IMR-90 (cell line): ENCODE results near the gene ALOX5AP. TPM values are rescaled to one million over a fixed set of nuclear protein-coding genes. Genes with fewer than 3 reads are reported as not detected.

Source experiments
- ATAC-seq: fragments of 200-7000 bp; cut with Tn5 transposase; 2 replicates; pipeline ENCODE4 v1.9.1; 2020; ENCODE audit warnings: low read depth, mild to moderate bottlenecking, moderate library complexity
- BruUV-seq: library from RNA; stranded (reverse); fragments of 400-500 nt; replicated peaks from 2 replicates; lab custom pipeline; 2021; lab: Mats Ljungman, UMichigan
- CTCF ChIA-PET: fragments of 300-600 bp; formaldehyde crosslinking; extraction: SDS; loops from one replicate; lab custom pipeline; 2021; ENCODE audit warnings: antibody characterized with exemption; lab: Yijun Ruan, JAX
- POLR2A ChIA-PET: fragments of 300-600 bp; sonication (Branson Sonifier 250); formaldehyde crosslinking; loops from one replicate; lab custom pipeline; 2022; ENCODE audit warnings: antibody characterized with exemption; ENCODE audit not compliant: unreplicated experiment; lab: Charles Lee
- DNase-seq: peaks from one replicate; pipeline ENCODE4 v3.0.0; 2013
- H2AFZ ChIP-seq: replicated peaks from 2 replicates; pipeline ENCODE3; 2013; ENCODE audit warnings: low read length, mild to moderate bottlenecking; ENCODE audit not compliant: poor library complexity
- H2AK5ac ChIP-seq: 2 replicates; pipeline ENCODE4 v1.6.1; 2013; ENCODE audit warnings: low read depth, low read length, inconsistent platforms
- H2AK9ac ChIP-seq: replicated peaks from 2 replicates; pipeline ENCODE3; 2013; ENCODE audit warnings: mild to moderate bottlenecking, low read depth, low read length, moderate library complexity; ENCODE audit not compliant: poor library complexity
- H2BK120ac ChIP-seq: 2 replicates; pipeline ENCODE4 v1.6.1; 2013; ENCODE audit warnings: low read depth, low read length, inconsistent platforms
- H2BK15ac ChIP-seq: 3 replicates; pipeline ENCODE4 v1.6.1; 2013; ENCODE audit warnings: low read depth, low read length, inconsistent platforms
- H2BK20ac ChIP-seq: 2 replicates; pipeline ENCODE4 v1.6.1; 2013; ENCODE audit warnings: low read depth, mild to moderate bottlenecking, inconsistent platforms, low read length, moderate library complexity
- H2BK5ac ChIP-seq: 2 replicates; pipeline ENCODE4 v1.6.1; 2013; ENCODE audit warnings: mild to moderate bottlenecking, low read depth, low read length, inconsistent platforms; ENCODE audit not compliant: poor library complexity, severe bottlenecking
- H3K14ac ChIP-seq: replicated peaks from 2 replicates; pipeline ENCODE4 v1.6.1; 2013; ENCODE audit warnings: low read depth, low read length, inconsistent platforms
- H3K18ac ChIP-seq: 2 replicates; pipeline ENCODE4 v1.6.1; 2013; ENCODE audit warnings: low read depth, low read length, control low read depth
- H3K23ac ChIP-seq: 2 replicates; pipeline ENCODE4 v1.6.1; 2013; ENCODE audit warnings: low read depth, low read length, inconsistent platforms
- H3K27ac ChIP-seq: 2 replicates; pipeline ENCODE4 v1.5.1; 2013; ENCODE audit warnings: mild to moderate bottlenecking, control low read depth, low read length; ENCODE audit not compliant: insufficient read depth
- H3K27me3 ChIP-seq: 2 replicates; pipeline ENCODE4 v1.6.1; 2013; ENCODE audit warnings: low read length; ENCODE audit not compliant: control insufficient read depth, insufficient read depth
- H3K36me3 ChIP-seq: 2 replicates; pipeline ENCODE4 v1.6.1; 2013; ENCODE audit warnings: low read length, mixed read lengths; ENCODE audit not compliant: control insufficient read depth, insufficient read depth
- H3K4ac ChIP-seq: 2 replicates; pipeline ENCODE4 v1.6.1; 2013; ENCODE audit warnings: low read depth, low read length, inconsistent platforms
- H3K4me1 ChIP-seq: 2 replicates; pipeline ENCODE4 v1.6.1; 2013; ENCODE audit warnings: low read length, mixed read lengths; ENCODE audit not compliant: control insufficient read depth, insufficient read depth
- H3K4me2 ChIP-seq: 2 replicates; pipeline ENCODE4 v1.6.1; 2013; ENCODE audit warnings: low read depth, mild to moderate bottlenecking, control low read depth, low read length, moderate library complexity
- H3K4me3 ChIP-seq: 2 replicates; pipeline ENCODE4 v1.5.1; 2013; ENCODE audit warnings: low read depth, mild to moderate bottlenecking, control low read depth, low read length, moderate library complexity; ENCODE audit not compliant: insufficient read depth
- H3K56ac ChIP-seq: 2 replicates; pipeline ENCODE4 v1.6.1; 2013; ENCODE audit warnings: low read length, inconsistent platforms; ENCODE audit not compliant: insufficient read depth; ENCODE audit errors: extremely low read depth
- H3K79me1 ChIP-seq, 2 experiments: 2 replicates each; pipeline ENCODE4 v1.6.1; 2013; ENCODE audit warnings: low read length in 2 of 2, inconsistent platforms in 1 of 2, low read depth in 1 of 2
- H3K9ac ChIP-seq: 2 replicates; pipeline ENCODE4 v1.6.1; 2013; ENCODE audit warnings: low read depth, low read length, control low read depth
- H3K9me1 ChIP-seq: 2 replicates; pipeline ENCODE4 v1.6.1; 2013; ENCODE audit warnings: low read length, inconsistent platforms; ENCODE audit not compliant: insufficient read depth
- H3K9me3 ChIP-seq: 2 replicates; pipeline ENCODE4 v1.6.1; 2013; ENCODE audit warnings: low read length; ENCODE audit not compliant: control insufficient read depth, insufficient read depth
- H4K20me1 ChIP-seq: 2 replicates; pipeline ENCODE4 v1.6.1; 2013; ENCODE audit warnings: low read length, inconsistent platforms; ENCODE audit not compliant: insufficient read depth
- H4K5ac ChIP-seq: 2 replicates; pipeline ENCODE4 v1.6.1; 2013; ENCODE audit warnings: mild to moderate bottlenecking, low read depth, low read length, control low read depth
- H4K8ac ChIP-seq, 2 experiments: 2 replicates each; pipeline ENCODE4 v1.6.1; 2013; ENCODE audit warnings: low read depth in 2 of 2, low read length in 2 of 2, control low read depth in 1 of 2, inconsistent platforms in 1 of 2
- H4K91ac ChIP-seq: 2 replicates; pipeline ENCODE4 v1.6.1; 2013; ENCODE audit warnings: low read depth, low read length, inconsistent platforms; ENCODE audit not compliant: insufficient read depth
- CEBPB ChIP-seq: IDR thresholded peaks from 2 replicates; pipeline ENCODE4 v1.6.1; 2012; ENCODE audit warnings: low read depth, low read length, improper control_type of control experiment
- CHD1 ChIP-seq: IDR thresholded peaks from 2 replicates; pipeline ENCODE4 v1.6.1; 2012; ENCODE audit warnings: low read depth, low read length, improper control_type of control experiment
- FOS ChIP-seq: fragments of 150-350 bp; IDR thresholded peaks from 2 replicates; pipeline ENCODE4 v1.6.1; 2016; ENCODE audit warnings: low read depth, low read length
- POLR2A ChIP-seq: IDR thresholded peaks from 2 replicates; pipeline ENCODE4 v1.6.1; 2012; ENCODE audit warnings: mild to moderate bottlenecking, low read depth, low read length
- RCOR1 ChIP-seq: IDR thresholded peaks from 2 replicates; pipeline ENCODE4 v1.6.1; 2012; ENCODE audit warnings: mild to moderate bottlenecking, low read length, improper control_type of control experiment; ENCODE audit not compliant: insufficient replicate concordance
- WGBS, 2 experiments: methylation state at CpG; one replicate each; pipeline versions ENCODE4 v1.1.5 to v1.1.7; 2013; ENCODE audit warnings: missing lambda C conversion rate in 2 of 2; ENCODE audit not compliant: insufficient read length in 1 of 2; ENCODE audit errors: extremely low coverage in 2 of 2; 5-methylcytosine and 5-hydroxymethylcytosine counted together
- dilution Hi-C: fragments of 300-500 bp; cut with HindIII; formaldehyde crosslinking; loops from one replicate; pipeline ENCODE4 v1.14.3; 2018; ENCODE audit warnings: low sequenced_read_pairs; ENCODE audit not compliant: unreplicated experiment
- in situ Hi-C: fragments of 300-500 bp; cut with MboI; formaldehyde crosslinking; loops from 3 replicates; pipeline ENCODE4 v1.14.3; 2019; ENCODE audit warnings: low sequenced_read_pairs, inconsistent platforms, mixed read lengths
- intact Hi-C: fragments of 100-400 bp; cut with micrococcal nuclease; formaldehyde crosslinking; loops from 2 replicates; pipeline ENCODE4 v1.10.0; 2022
- polyA plus RNA-seq, 3 experiments: library from polyadenylated mRNA; depleted of rRNA; stranded (reverse); fragments of >200 nt; gene quantifications; 2 replicates each; pipeline ENCODE4 v1.2.3, GENCODE V29; 2012; ENCODE audit warnings: low replicate concordance in 1 of 3
- total RNA-seq: library from RNA; depleted of rRNA; stranded (reverse); fragments of >200 nt; gene quantifications from 2 replicates; pipeline ENCODE4 v1.2.3, GENCODE V29; 2012

ALOX5AP gene
- total and polyA plus RNA-seq, 2 of the 4 experiments (the other 2 are of a cell fraction), result 0.62 TPM; not detected in 1

DNA sequence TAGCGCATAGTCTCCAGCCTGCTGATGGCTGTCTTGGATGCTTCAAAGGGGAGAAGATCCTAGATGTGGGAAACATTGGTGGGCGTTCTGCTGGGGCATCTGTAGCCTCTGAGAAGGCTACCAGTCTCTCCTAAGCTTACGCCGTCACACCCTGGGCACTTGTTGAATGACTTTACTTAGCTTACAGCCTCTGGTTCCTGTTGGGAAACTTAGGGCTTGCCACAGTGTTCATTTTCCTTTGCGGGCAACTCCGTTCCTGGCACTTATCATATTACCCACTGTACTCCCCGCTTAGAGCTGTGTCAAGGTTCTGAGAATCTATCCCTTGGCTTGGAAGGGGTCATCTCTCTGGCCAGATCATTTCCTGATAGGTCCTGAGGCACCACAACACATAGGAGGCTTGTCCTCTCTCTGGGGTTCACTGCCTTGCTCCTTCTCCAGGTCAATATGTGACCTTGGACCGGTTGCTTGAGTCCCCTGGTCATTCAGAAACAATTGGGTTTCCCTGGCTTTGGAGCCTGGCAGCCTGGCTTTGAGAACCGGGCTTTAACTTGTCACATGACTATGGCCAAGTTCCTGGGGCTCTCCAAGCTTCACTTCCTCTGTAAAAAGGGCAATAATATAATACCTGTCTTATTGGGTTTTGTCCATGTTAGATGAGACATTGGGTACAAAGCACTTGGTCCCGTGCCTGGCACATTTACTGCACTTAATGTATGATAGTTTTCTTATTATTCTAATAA, 20.5 kb upstream of the ALOX5AP start:
- no peak overlapping the region for H3K4me2 ChIP-seq
- H3K79me1 ChIP-seq, result no peaks in the 10 kb centered on the region
- H3K56ac ChIP-seq, result no peak overlapping the region
- H2AK9ac ChIP-seq, result no peak overlapping the region
- H3K4ac ChIP-seq, result no peak overlapping the region
- H3K4me3 ChIP-seq, result no peak overlapping the region
- no peak overlapping the region for H2BK5ac ChIP-seq
- no peak overlapping the region for H3K18ac ChIP-seq
- 0 out of 2 replicates have a peak overlapping the region, but pooled peaks have one; percentile 28 for H2BK20ac ChIP-seq
- no peaks in the 10 kb centered on the region; the same call in 1 of the 2 replicates for H4K20me1 ChIP-seq
- H3K27me3 ChIP-seq, result no peaks in the 10 kb centered on the region
- peak overlapping the region; percentile 53; the same call in 1 of the 2 replicates for H2AK5ac ChIP-seq
- POLR2A ChIA-PET, result no interaction called here
- no TSS peak for BruUV-seq
- DNase-seq, result no peak
- ATAC-seq, result no peak
- H3K36me3 ChIP-seq, result no peaks in the 10 kb centered on the region
- no peak for TF ChIP-seq POLR2A
- TF ChIP-seq FOS, result no peak
- no peak for TF ChIP-seq CHD1
- no peak for TF ChIP-seq RCOR1
- no peak for TF ChIP-seq CEBPB
- no peak overlapping the region for H4K91ac ChIP-seq
- intact Hi-C loops (no loop called here), dilution Hi-C loops (no loop called here), in situ Hi-C loops (no loop called here)
- CTCF ChIA-PET, result interaction anchor here (0.5 kb wide), 1 partner anchor 15 kb away, joined by 3 read pairs; no protein-coding TSS in a partner anchor
- peaks cover 17% of the 10 kb centered on the region for H3K9me1 ChIP-seq
- peak overlapping the region; percentile 46; the same call in 1 of the 3 replicates for H2BK15ac ChIP-seq
- no peak overlapping the region for H3K9ac ChIP-seq
- H4K8ac ChIP-seq, result no peak overlapping the region
- no peaks in the 10 kb centered on the region for H3K9me3 ChIP-seq
- no peak overlapping the region for H3K23ac ChIP-seq
- H3K4me1 ChIP-seq, result peaks cover 20% of the 10 kb centered on the region
- H2AFZ ChIP-seq, result no peak overlapping the region
- H3K14ac ChIP-seq, result 0 out of 2 replicates have a peak overlapping the region, but pooled peaks have one; percentile 18
- no peak overlapping the region for H4K5ac ChIP-seq
- WGBS, 2 experiments, result 100% methylated on average over 2 of the region's 10 CpGs; no CpG with 5 or more reads in 1 of the 2 experiments
- H3K27ac ChIP-seq, result no peak overlapping the region
- H2BK120ac ChIP-seq, result peak overlapping the region; percentile 37; the same call in 1 of the 2 replicates
